Activated CD4-positive, alpha-beta T cell treated with anti-CD3 and anti-CD28 coated beads, Interleukin-2, amount 10 ng/mL, durations not matched to agents 7 days and 5 days (primary cell): ENCODE measurements around the gene GUSB. TPM values are rescaled to one million over a fixed set of nuclear protein-coding genes. Genes with fewer than 3 reads are reported as not detected.
"Not testable (repeated sequence)": the region's sequence is repeated elsewhere in the genome, so short reads cannot be mapped to it uniquely, and the experiment has no call there.

Source experiments
- CTCF ChIA-PET: fragments of 350-600 bp; sonication (Branson Sonifier 250); formaldehyde crosslinking; loops from one replicate; lab custom pipeline; 2021; ENCODE audit warnings: antibody characterized with exemption; lab: Charles Lee
- POLR2A ChIA-PET: fragments of 350-600 bp; sonication (Branson Sonifier 250); formaldehyde crosslinking; loops from one replicate; lab custom pipeline; 2021; ENCODE audit warnings: antibody characterized with exemption; lab: Charles Lee
- DNase-seq: peaks from one replicate; pipeline ENCODE4 v3.0.0-alpha.2; 2020
- H3K27ac Mint-ChIP-seq: one replicate; pipeline ENCODE4 v1.8.0; 2021; ENCODE audit warnings: mild to moderate bottlenecking, moderate library complexity, mixed read lengths
- H3K27me3 Mint-ChIP-seq: one replicate; pipeline ENCODE4 v1.8.0; 2021; ENCODE audit warnings: mixed read lengths
- H3K36me3 Mint-ChIP-seq: one replicate; pipeline ENCODE4 v1.8.0; 2021; ENCODE audit warnings: low read depth, mixed read lengths
- H3K4me1 Mint-ChIP-seq: one replicate; pipeline ENCODE4 v1.8.0; 2021; ENCODE audit warnings: mixed read lengths
- H3K4me3 Mint-ChIP-seq: one replicate; pipeline ENCODE4 v1.8.0; 2021; ENCODE audit warnings: mild to moderate bottlenecking, moderate library complexity, mixed read lengths
- H3K9me3 Mint-ChIP-seq: one replicate; pipeline ENCODE4 v1.8.0; 2021; ENCODE audit warnings: mixed read lengths
- total RNA-seq, 2 experiments: library from RNA; stranded (reverse); gene quantifications; one replicate each; pipeline ENCODE4 v1.2.3, GENCODE V29; 2021

Gene GUSB
- total RNA-seq, 2 experiments from 2014 or later, result 63.3 to 66.2 TPM

GRCh38 chr7:65945787-65946186, 36.2 kb downstream of the GUSB start:
- H3K4me3 Mint-ChIP-seq, H3K27ac Mint-ChIP-seq, H3K4me1 Mint-ChIP-seq, H3K27me3 Mint-ChIP-seq, CTCF ChIA-PET, H3K36me3 Mint-ChIP-seq, POLR2A ChIA-PET, DNase-seq, H3K9me3 Mint-ChIP-seq: not testable (repeated sequence)

DNA sequence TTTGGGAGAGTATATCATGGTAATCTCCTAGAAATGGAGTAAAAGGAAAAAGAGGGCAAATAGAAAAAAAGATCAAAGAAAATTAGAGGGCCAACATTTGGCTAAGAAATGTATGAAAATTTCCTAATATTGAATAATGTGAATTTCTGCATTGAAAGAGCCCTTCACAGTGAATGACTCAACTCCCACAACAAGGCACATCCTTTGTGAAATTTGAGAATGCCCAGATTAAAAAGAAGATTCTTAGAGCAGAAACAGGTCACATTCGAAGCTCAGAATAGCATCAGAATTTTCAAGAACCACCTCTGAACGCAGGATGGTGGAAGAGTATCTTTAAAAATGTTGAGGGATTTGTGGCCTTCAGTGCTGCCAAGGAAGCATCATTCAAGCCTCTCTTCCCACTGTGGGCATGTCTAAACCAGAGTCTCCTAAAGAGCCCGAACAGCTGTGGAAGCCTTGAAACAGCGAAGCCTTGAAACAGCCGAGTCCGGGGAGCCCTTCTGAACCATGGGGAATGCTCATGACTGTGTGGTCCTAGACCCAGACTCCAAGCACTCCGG, 43.6 kb downstream of the GUSB start:
- Mint-ChIP-seq H3K27ac (no peak overlapping the region), H3K27me3 (no peaks in the 10 kb centered on the region), H3K36me3 (peaks cover 19% of the 10 kb centered on the region), H3K9me3 (peaks cover 10% of the 10 kb centered on the region), H3K4me3 (no peak overlapping the region), H3K4me1 (peaks cover 11% of the 10 kb centered on the region)
- ChIA-PET CTCF (no interaction called here), POLR2A (no interaction called here)
- DNase-seq, result no peak

DNA sequence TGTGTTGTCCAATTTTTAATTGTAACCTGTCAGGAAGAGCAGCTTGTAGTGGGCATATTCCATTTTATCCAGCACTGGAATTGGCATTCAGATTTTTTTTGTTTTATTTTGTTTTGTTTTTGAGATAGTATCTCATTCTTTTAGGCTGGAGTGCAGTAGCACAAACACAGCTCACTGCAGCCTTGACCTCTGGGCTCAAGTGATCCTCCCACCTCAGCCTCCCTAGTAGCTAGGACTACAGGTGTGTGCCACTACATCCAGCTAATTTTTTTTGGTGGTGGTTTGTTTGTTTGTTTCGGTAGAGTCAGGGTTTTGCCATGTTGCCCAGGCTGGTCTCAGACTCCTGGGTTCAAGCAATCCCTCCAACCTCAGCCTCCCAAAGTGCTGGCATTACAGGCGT, 44.7 kb downstream of the GUSB start:
- no peaks in the 10 kb centered on the region for H3K27me3 Mint-ChIP-seq
- CTCF ChIA-PET, result no interaction called here
- H3K36me3 Mint-ChIP-seq, result peaks cover 19% of the 10 kb centered on the region
- H3K27ac Mint-ChIP-seq, result no peak overlapping the region
- H3K4me3 Mint-ChIP-seq, result no peak overlapping the region
- POLR2A ChIA-PET, result no interaction called here
- peaks cover 10% of the 10 kb centered on the region for H3K9me3 Mint-ChIP-seq
- H3K4me1 Mint-ChIP-seq, result peaks cover 11% of the 10 kb centered on the region
- no peak for DNase-seq

- CTCF ChIA-PET, result interaction anchor here (1.1 kb wide), 1 partner anchor 23 kb away, joined by 3 read pairs; no protein-coding TSS in a partner anchor
- H3K36me3 Mint-ChIP-seq, result peaks cover 12% of the 10 kb centered on the region
- POLR2A ChIA-PET, result no interaction called here
- H3K27me3 Mint-ChIP-seq, result no peaks in the 10 kb centered on the region
- H3K4me1 Mint-ChIP-seq, result peaks cover 11% of the 10 kb centered on the region
- no peak for DNase-seq
- H3K9me3 Mint-ChIP-seq, result peaks cover 6% of the 10 kb centered on the region
- H3K4me3 Mint-ChIP-seq, result no peak overlapping the region
- no peak overlapping the region for H3K27ac Mint-ChIP-seq
These were observed 50.3 kb downstream of the GUSB start for GRCh38 chr7:65931685-65932084.

- Mint-ChIP-seq H3K27me3 (no peaks in the 10 kb centered on the region), H3K9me3 (no peaks in the 10 kb centered on the region), H3K27ac (no peak overlapping the region), H3K4me3 (no peak overlapping the region), H3K4me1 (no peaks in the 10 kb centered on the region), H3K36me3 (no peaks in the 10 kb centered on the region)
- POLR2A ChIA-PET, result no interaction called here
- CTCF ChIA-PET, result no interaction called here
- DNase-seq, result no peak
These were observed 54.2 kb downstream of the GUSB start for GRCh38 chr7:65927489-65928448.

DNA sequence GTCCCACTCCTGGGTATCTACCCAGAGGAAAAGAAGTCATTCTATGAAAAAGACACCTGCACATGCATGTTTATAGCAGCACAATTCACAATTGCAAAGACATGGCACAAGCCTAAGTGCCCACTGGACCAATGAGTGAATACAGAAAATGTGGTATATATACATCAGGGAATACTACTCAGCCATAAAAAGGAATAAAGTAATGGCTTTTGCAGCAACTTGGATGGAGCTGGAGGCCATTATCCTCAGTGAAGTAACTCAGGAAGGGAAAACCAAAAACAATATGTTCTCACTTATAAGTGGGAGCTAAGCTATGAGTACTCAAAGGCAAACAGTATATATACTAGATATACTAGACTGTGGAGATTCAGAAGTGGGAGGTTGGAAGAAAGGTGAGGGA, 55.4 kb downstream of the GUSB start:
- H3K27ac Mint-ChIP-seq, result no peak overlapping the region
- no peaks in the 10 kb centered on the region for H3K36me3 Mint-ChIP-seq
- no peaks in the 10 kb centered on the region for H3K4me1 Mint-ChIP-seq
- ChIA-PET CTCF (no interaction called here), POLR2A (no interaction called here)
- no peak overlapping the region for H3K4me3 Mint-ChIP-seq
- H3K9me3 Mint-ChIP-seq, result no peaks in the 10 kb centered on the region
- no peaks in the 10 kb centered on the region for H3K27me3 Mint-ChIP-seq
- DNase-seq, result no peak

- H3K4me1 Mint-ChIP-seq, result no peaks in the 10 kb centered on the region
- H3K27me3 Mint-ChIP-seq, result no peaks in the 10 kb centered on the region
- POLR2A ChIA-PET, result no interaction called here
- no peak overlapping the region for H3K27ac Mint-ChIP-seq
- DNase-seq, result no peak
- H3K9me3 Mint-ChIP-seq, result no peaks in the 10 kb centered on the region
- no peak overlapping the region for H3K4me3 Mint-ChIP-seq
- no peaks in the 10 kb centered on the region for H3K36me3 Mint-ChIP-seq
- CTCF ChIA-PET, result no interaction called here
These were observed 57.0 kb downstream of the GUSB start for GRCh38 chr7:65925040-65925439.

DNA sequence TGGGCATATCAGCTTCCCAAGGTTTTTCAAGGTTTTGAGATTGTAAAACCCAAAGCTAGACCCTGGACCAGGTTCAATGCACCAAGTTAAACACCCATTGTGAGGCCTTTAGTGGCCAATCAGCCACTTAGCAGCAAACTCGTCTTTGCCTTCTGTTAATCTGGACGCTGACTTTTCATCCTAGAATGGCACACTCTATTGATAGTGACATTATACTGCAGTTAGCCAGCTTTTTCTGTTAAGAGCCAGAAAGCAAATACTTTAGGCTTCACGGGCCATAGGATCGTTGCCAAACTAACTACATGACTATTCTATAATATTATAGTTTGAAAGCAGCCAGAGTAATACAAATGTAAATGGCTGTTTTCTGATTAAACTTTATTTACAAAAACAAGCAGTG, 57.8 kb downstream of the GUSB start:
- DNase-seq, result no peak
- H3K27ac Mint-ChIP-seq, result no peak overlapping the region
- H3K9me3 Mint-ChIP-seq, result no peaks in the 10 kb centered on the region
- H3K4me3 Mint-ChIP-seq, result no peak overlapping the region
- POLR2A ChIA-PET, result no interaction called here
- no peaks in the 10 kb centered on the region for H3K4me1 Mint-ChIP-seq
- H3K36me3 Mint-ChIP-seq, result no peaks in the 10 kb centered on the region
- no peaks in the 10 kb centered on the region for H3K27me3 Mint-ChIP-seq
- CTCF ChIA-PET, result no interaction called here

DNA sequence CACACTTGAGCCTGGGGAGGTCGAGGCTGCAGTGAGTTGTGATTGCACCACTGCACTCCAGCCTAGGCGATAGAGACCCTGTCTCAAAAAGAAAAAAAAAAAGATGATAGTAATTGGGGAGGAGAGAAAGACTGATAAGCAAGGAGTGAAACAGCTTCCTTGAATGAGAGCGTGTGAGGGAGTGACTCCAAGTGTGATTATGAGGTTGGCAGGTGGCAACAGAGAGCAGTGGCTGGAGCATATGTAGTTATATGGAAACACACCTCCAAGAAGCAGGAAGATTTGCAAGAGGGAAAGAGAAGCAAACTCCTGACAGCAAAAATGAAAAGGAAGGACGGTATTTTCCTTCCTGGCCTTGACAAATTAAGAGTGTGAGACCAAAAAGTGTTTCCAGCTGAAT, 58.7 kb downstream of the GUSB start:
- no peaks in the 10 kb centered on the region for H3K9me3 Mint-ChIP-seq
- H3K4me1 Mint-ChIP-seq, result no peaks in the 10 kb centered on the region
- ChIA-PET POLR2A (no interaction called here), CTCF (interaction anchor here (0.9 kb wide), 1 partner anchor 28 kb away, joined by 3 read pairs; no protein-coding TSS in a partner anchor)
- peaks cover 3% of the 10 kb centered on the region for H3K36me3 Mint-ChIP-seq
- no peak overlapping the region for H3K27ac Mint-ChIP-seq
- no peak overlapping the region for H3K4me3 Mint-ChIP-seq
- no peak for DNase-seq
- no peaks in the 10 kb centered on the region for H3K27me3 Mint-ChIP-seq

GRCh38 chr7:65915921-65916657, 65.9 kb downstream of the GUSB start:
- H3K27me3 Mint-ChIP-seq, result no peaks in the 10 kb centered on the region
- ChIA-PET POLR2A (no interaction called here), CTCF (interaction anchor here (1.2 kb wide), 1 partner anchor 35 kb away, joined by 5 read pairs; no protein-coding TSS in a partner anchor)
- DNase-seq, result no peak
- no peaks in the 10 kb centered on the region for H3K4me1 Mint-ChIP-seq
- H3K27ac Mint-ChIP-seq, result no peak overlapping the region
- H3K4me3 Mint-ChIP-seq, result no peak overlapping the region
- H3K9me3 Mint-ChIP-seq, result no peaks in the 10 kb centered on the region
- H3K36me3 Mint-ChIP-seq, result peaks cover 12% of the 10 kb centered on the region

GRCh38 chr7:65912237-65912636, 69.8 kb downstream of the GUSB start:
- ChIA-PET CTCF (no interaction called here), POLR2A (interaction anchor here (0.5 kb wide), 1 partner anchor 40 kb away, joined by 3 read pairs; no protein-coding TSS in a partner anchor)
- Mint-ChIP-seq H3K27me3 (no peaks in the 10 kb centered on the region), H3K4me3 (no peak overlapping the region), H3K4me1 (no peaks in the 10 kb centered on the region), H3K27ac (no peak overlapping the region), H3K36me3 (peaks cover 8% of the 10 kb centered on the region), H3K9me3 (no peaks in the 10 kb centered on the region)
- no peak for DNase-seq
